Spleen (tissue), 11 donors: ENCODE measurements around the gene GNA14. TPM values are rescaled to one million over a fixed set of nuclear protein-coding genes. Genes with fewer than 3 reads are reported as not detected.

Experiments used
- DNase-seq: peaks from one replicate; pipeline ENCODE4 v3.0.0-alpha.2; 2020
- H3K27ac ChIP-seq, 8 donors: fragments of 200-600 bp; sonication (generic) in 7 of 8; 1 replicate in 4 of 8; 2 replicates in 4 of 8; pipeline versions ENCODE4 v1.5.0 to v1.8.0; 2016 to 2021; ENCODE audit warnings: inconsistent platforms in 4 of 8, mild to moderate bottlenecking in 4 of 8, moderate library complexity in 1 of 8
- H3K27me3 ChIP-seq, 7 donors: fragments of 200-600 bp; sonication (generic) in 6 of 7; replicated peaks in 1 of 7; 1 replicate in 4 of 7; 2 replicates in 3 of 7; pipeline versions ENCODE4 v1.5.0 to v1.8.0; 2016 to 2021; ENCODE audit warnings: inconsistent platforms in 3 of 7, mild to moderate bottlenecking in 1 of 7
- H3K36me3 ChIP-seq, 6 donors: fragments of 200-600 bp; sonication (generic) in 5 of 6; 1 replicate in 4 of 6; 2 replicates in 2 of 6; pipeline versions ENCODE4 v1.5.0 to v1.8.0; 2016 to 2021; ENCODE audit warnings: inconsistent platforms in 2 of 6
- H3K4me1 ChIP-seq, 6 donors: fragments of 200-600 bp; sonication (generic) in 5 of 6; 1 replicate in 3 of 6; 2 replicates in 3 of 6; pipeline versions ENCODE4 v1.5.0 to v1.8.0; 2016 to 2021; ENCODE audit warnings: inconsistent platforms in 3 of 6
- H3K4me3 ChIP-seq, 8 donors: fragments of 200-600 bp; sonication (generic) in 7 of 8; 1 replicate in 4 of 8; 2 replicates in 4 of 8; pipeline versions ENCODE4 v1.5.0 to v1.8.0; 2016 to 2021; ENCODE audit warnings: inconsistent platforms in 4 of 8, mild to moderate bottlenecking in 4 of 8, moderate library complexity in 2 of 8
- H3K9me3 ChIP-seq, 8 donors: fragments of 200-600 bp; sonication (generic) in 7 of 8; 1 replicate in 4 of 8; 2 replicates in 4 of 8; pipeline versions ENCODE4 v1.5.0 to v1.8.0; 2016 to 2021; ENCODE audit warnings: inconsistent platforms in 4 of 8
- POLR2A ChIP-seq, 3 donors: fragments of 450-650 bp; IDR thresholded peaks; one replicate each; pipeline ENCODE4 v1.5.1; 2017; ENCODE audit warnings: antibody characterized with exemption in 3 of 3, mild to moderate bottlenecking in 1 of 3
- POLR2AphosphoS5 ChIP-seq, 3 donors: sonication (generic); formaldehyde crosslinking; IDR thresholded peaks; one replicate each; pipeline ENCODE4 v1.5.1; 2017; ENCODE audit warnings: antibody characterized with exemption in 3 of 3
- WGBS, 5 donors: extraction: QIAGEN DNeasy Blood & Tissue Kit in 3 of 5; methylation state at CpG; one replicate each; pipeline versions ENCODE4 v1.1.5 to v1.1.7; 2013 to 2018; 5-methylcytosine and 5-hydroxymethylcytosine counted together
- intact Hi-C: fragments of 100-400 bp; cut with DNase I; formaldehyde crosslinking; loops from one replicate; pipeline ENCODE4 v1.15.0; 2023; ENCODE audit warnings: low total_unique reads
- polyA plus RNA-seq, 3 donors: library from polyadenylated mRNA; stranded (reverse); fragments of 200-250 nt; gene quantifications; one replicate each; pipeline ENCODE4 v1.2.1, GENCODE V29; 2013
- total RNA-seq, 7 donors: library from RNA; depleted of rRNA in 3 of 7; stranded (reverse); fragments of >200 nt in 3 of 7; fragmentation: NEBNext Ultra II Directional in 4 of 7; extraction: Animal tissue kit (Norgen Biotek cat#: 25700) in 4 of 7; gene quantifications; one replicate each; pipeline versions ENCODE4 v1.1.0 to v1.2.1, GENCODE V29; 2016 to 2021
- TF ChIP-seq, protein P1 (sequence below), 11 experiments: fragments of 200-600 bp in 7 of 11; fragments of 450-650 bp in 4 of 11; sonication (generic) in 4 of 11; IDR thresholded peaks in 8 of 11; conservative IDR thresholded peaks in 3 of 11; 1 replicate in 7 of 11; 2 replicates in 4 of 11; pipeline versions ENCODE4 v1.4.0 to v1.8.0; 2016 to 2021; ENCODE audit warnings: antibody characterized with exemption in 11 of 11, inconsistent platforms in 4 of 11, mild to moderate bottlenecking in 1 of 11
- donor health status: healthy with polysubstance abuse.
- donor health status: DM: no; HTN: no; CAD: no; lungs with moderate emphysema.
- donor health status: DM: no; HTN: no; CAD: no.
- donor health status: Bipolar disorder and iron deficiency.
- donor health status: healthy.
- donor health status: DM: no; HTN: no; CAD: no.
- donor health status: DM: yes; HTN: yes; CAD: no.

The GNA14 gene
- total and polyA plus RNA-seq, 10 donors = 1.7 to 41.7 (median 7.9) TPM

DNA sequence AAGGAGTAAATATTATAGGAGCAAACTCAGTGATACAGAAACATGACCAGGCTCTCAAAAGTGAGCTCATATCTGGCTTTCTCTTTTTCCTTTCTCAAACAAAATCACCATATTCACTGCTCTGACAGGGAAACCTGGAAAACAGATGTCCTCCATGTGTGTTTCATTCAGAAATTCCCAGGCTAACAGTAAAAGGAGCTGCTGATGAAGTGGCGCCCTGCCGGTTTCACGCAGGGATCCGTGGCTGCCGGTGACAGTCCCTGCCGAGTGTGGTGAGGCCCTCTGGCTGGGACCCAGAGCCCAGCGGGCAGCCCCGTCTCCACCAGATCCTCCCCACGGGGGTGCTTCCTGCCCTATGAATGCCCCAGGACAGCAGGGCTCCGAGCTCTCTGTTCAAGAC is 208.1 kb downstream of the GNA14 start:
- Histone ChIP-seq H3K27me3 (no peaks in the 10 kb centered on the region), H3K4me1 (peaks cover 0 to 29% (median 3%) of the 10 kb centered on the region in 6 donors), H3K4me3 (no peak overlapping the region), H3K27ac (no peak overlapping the region), H3K36me3 (no peaks in the 10 kb centered on the region), H3K9me3 (no peaks in the 10 kb centered on the region)
- WGBS, 5 donors = 58 to 76% (median 62%) methylated on average over 10 of the region's 10 CpGs
- no peak for DNase-seq
- TF ChIP-seq POLR2A (IDR thresholded peaks at IDR 0.05) (no peak), POLR2AphosphoS5 (IDR thresholded peaks at IDR 0.05) (no peak)
- TF ChIP-seq, protein P1, sequence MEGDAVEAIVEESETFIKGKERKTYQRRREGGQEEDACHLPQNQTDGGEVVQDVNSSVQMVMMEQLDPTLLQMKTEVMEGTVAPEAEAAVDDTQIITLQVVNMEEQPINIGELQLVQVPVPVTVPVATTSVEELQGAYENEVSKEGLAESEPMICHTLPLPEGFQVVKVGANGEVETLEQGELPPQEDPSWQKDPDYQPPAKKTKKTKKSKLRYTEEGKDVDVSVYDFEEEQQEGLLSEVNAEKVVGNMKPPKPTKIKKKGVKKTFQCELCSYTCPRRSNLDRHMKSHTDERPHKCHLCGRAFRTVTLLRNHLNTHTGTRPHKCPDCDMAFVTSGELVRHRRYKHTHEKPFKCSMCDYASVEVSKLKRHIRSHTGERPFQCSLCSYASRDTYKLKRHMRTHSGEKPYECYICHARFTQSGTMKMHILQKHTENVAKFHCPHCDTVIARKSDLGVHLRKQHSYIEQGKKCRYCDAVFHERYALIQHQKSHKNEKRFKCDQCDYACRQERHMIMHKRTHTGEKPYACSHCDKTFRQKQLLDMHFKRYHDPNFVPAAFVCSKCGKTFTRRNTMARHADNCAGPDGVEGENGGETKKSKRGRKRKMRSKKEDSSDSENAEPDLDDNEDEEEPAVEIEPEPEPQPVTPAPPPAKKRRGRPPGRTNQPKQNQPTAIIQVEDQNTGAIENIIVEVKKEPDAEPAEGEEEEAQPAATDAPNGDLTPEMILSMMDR (IDR thresholded peaks at IDR 0.05 in 8 of 11, conservative IDR thresholded peaks at IDR 0.05 in 3 of 11) = no peak
- intact Hi-C loops = no loop called here

DNA sequence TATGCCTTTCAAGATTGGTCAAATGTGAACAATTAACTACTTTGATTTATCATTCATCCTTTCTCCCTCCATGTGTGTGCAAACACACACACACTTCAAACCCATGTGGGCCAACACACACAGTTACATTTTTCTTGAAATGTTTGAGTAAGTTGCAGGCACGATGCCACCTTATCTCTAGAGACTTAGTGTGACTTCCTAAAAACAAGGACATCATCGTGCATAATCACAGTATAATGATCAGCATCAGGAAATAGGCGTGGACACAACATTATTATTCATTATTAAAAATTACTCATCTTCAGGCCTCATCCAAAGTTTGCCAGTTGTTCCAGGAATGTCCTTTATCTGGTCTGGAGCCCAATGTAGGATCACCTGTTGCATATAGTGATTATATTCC is 209.5 kb downstream of the GNA14 start:
- H3K4me3 ChIP-seq = no peak overlapping the region
- H3K27ac ChIP-seq = no peak overlapping the region
- H3K4me1 ChIP-seq = peaks cover 0 to 41% (median 12%) of the 10 kb centered on the region in 6 donors
- intact Hi-C loops = no loop called here
- WGBS, 5 donors = 37 to 50% (median 43%) methylated on average over 3 of the region's 3 CpGs
- no peaks in the 10 kb centered on the region for H3K27me3 ChIP-seq
- H3K9me3 ChIP-seq = no peaks in the 10 kb centered on the region
- TF ChIP-seq, protein P1 (IDR thresholded peaks at IDR 0.05 in 8 of 11, conservative IDR thresholded peaks at IDR 0.05 in 3 of 11) = no peak
- no peak for TF ChIP-seq POLR2AphosphoS5 (IDR thresholded peaks at IDR 0.05)
- no peak for TF ChIP-seq POLR2A (IDR thresholded peaks at IDR 0.05)
- no peak for DNase-seq
- no peaks in the 10 kb centered on the region for H3K36me3 ChIP-seq

GRCh38 chr9:77435688-77436087 is 212.4 kb downstream of the GNA14 start:
- Histone ChIP-seq H3K4me1 (peaks cover 0 to 40% (median 13%) of the 10 kb centered on the region in 6 donors), H3K27me3 (no peaks in the 10 kb centered on the region), H3K9me3 (no peaks in the 10 kb centered on the region), H3K27ac (no peak overlapping the region), H3K4me3 (no peak overlapping the region), H3K36me3 (no peaks in the 10 kb centered on the region)
- intact Hi-C loops = no loop called here
- WGBS, 5 donors = 87 to 95% (median 89%) methylated on average over 3 of the region's 3 CpGs
- TF ChIP-seq, protein P1 (IDR thresholded peaks at IDR 0.05 in 8 of 11, conservative IDR thresholded peaks at IDR 0.05 in 3 of 11) = no peak
- no peak for DNase-seq

DNA sequence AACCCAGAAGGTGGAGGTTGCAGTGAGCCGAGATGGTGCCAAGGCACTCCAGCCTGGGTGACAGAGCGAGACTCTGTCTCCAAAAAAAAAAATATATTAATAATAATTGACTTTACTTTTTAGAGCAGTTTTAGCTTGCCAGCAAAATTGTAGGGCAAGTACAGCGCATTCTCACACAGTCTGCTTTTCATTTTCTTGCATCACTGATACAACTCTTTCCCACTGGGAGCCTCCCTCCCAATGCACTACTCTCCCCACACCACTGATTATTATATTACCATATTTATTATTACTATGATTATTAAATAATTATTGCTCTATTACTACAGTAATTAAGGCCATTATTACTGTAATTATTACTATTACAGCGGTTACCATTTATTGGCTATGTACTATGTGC is 212.8 kb downstream of the GNA14 start:
- no peaks in the 10 kb centered on the region for H3K9me3 ChIP-seq
- TF ChIP-seq POLR2AphosphoS5 (IDR thresholded peaks at IDR 0.05) = no peak
- TF ChIP-seq POLR2A (IDR thresholded peaks at IDR 0.05) = no peak
- TF ChIP-seq, protein P1 (IDR thresholded peaks at IDR 0.05 in 8 of 11, conservative IDR thresholded peaks at IDR 0.05 in 3 of 11) = no peak
- intact Hi-C loops = no loop called here
- H3K4me3 ChIP-seq = no peak overlapping the region
- H3K27ac ChIP-seq = no peak overlapping the region
- H3K36me3 ChIP-seq = no peaks in the 10 kb centered on the region
- no peaks in the 10 kb centered on the region for H3K27me3 ChIP-seq
- no peak for DNase-seq
- H3K4me1 ChIP-seq = peaks cover 0 to 36% (median 13%) of the 10 kb centered on the region in 6 donors
- WGBS, 5 donors = 90 to 98% (median 95%) methylated on average over 4 of the region's 4 CpGs
